ENCODE data around the gene TAL1.

DNA sequence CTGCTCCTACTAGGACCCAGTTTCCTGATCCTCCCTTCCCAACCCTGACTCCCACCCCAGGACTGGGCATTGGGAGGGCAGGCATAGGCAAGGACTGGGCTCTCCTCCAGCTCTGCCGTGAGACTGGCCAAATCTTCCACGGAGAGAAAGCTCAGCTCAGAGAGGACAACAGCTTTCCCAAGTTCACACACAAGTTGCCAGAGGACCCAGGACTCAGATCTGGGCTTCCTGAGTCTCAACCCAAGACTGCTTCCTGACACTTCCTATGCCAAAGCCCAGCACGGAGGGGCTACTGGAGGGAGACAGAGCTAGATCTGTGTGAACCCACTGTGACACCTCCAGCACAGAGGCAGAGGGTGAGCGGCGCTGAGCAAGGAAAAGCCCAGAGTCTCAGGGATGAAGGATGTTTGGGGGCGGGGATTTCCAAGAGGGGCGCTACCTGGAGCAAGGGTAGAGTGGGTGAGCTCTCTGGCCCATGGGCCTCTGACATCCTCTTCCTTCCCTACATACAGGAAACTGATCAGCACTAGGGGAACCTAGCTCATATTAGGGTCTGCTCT lies 49.3 kb downstream of the TAL1 start:
- no peak for TF ChIP-seq CTCF (conservative IDR thresholded peaks at IDR 0.05)
- TF ChIP-seq ZFX (IDR thresholded peaks at IDR 0.05), result no peak
